Dendritic cell treated with granulocyte-macrophage colony-stimulating factor and Interleukin-4, amounts not matched to agents 40 ng/mL and 50 ng/mL, for 4 days (primary cell): ENCODE data around the gene MGAT2.
A peak's percentile ranks its signal among the peaks of the same experiment; 100 is the strongest.
"Not testable (repeated sequence)": the region's sequence is repeated elsewhere in the genome, so short reads cannot be mapped to it uniquely, and the experiment has no call there.

ENCODE experiments used
- H3K27ac Mint-ChIP-seq: one replicate; pipeline ENCODE4 v1.8.0; 2022; ENCODE audit warnings: mild to moderate bottlenecking, mixed read lengths
- H3K27me3 Mint-ChIP-seq: one replicate; pipeline ENCODE4 v1.8.0; 2022; ENCODE audit warnings: mild to moderate bottlenecking, mixed read lengths
- H3K36me3 Mint-ChIP-seq: one replicate; pipeline ENCODE4 v1.8.0; 2022; ENCODE audit warnings: low read depth, mixed read lengths
- H3K4me1 Mint-ChIP-seq: one replicate; pipeline ENCODE4 v1.8.0; 2022; ENCODE audit warnings: low read depth, mixed read lengths
- H3K4me3 Mint-ChIP-seq: one replicate; pipeline ENCODE4 v1.8.0; 2022; ENCODE audit warnings: mild to moderate bottlenecking, moderate library complexity, mixed read lengths
- H3K9me3 Mint-ChIP-seq: one replicate; pipeline ENCODE4 v1.8.0; 2022; ENCODE audit warnings: mixed read lengths
- intact Hi-C: fragments of 100-400 bp; cut with micrococcal nuclease; formaldehyde crosslinking; loops from one replicate; pipeline ENCODE4 v1.15.0; 2022

The MGAT2 gene

GRCh38 chr14:49589387-49589786, 31.2 kb upstream of the MGAT2 start:
- no peaks in the 10 kb centered on the region for H3K9me3 Mint-ChIP-seq
- no peak overlapping the region for H3K4me3 Mint-ChIP-seq
- peaks cover 11% of the 10 kb centered on the region for H3K4me1 Mint-ChIP-seq
- intact Hi-C loops, result loop anchor here (5.0 to 10.0 kb wide), 2 partner anchors 178 to 1655 kb away; partner anchors contain the start of genes KLHDC2 and TMX1
- H3K36me3 Mint-ChIP-seq, result peaks cover 20% of the 10 kb centered on the region
- H3K27me3 Mint-ChIP-seq, result no peaks in the 10 kb centered on the region
- H3K27ac Mint-ChIP-seq, result no peak overlapping the region

- Mint-ChIP-seq H3K36me3 (peaks cover 3% of the 10 kb centered on the region), H3K4me3 (no peak overlapping the region), H3K27ac (no peak overlapping the region), H3K4me1 (peaks cover 18% of the 10 kb centered on the region), H3K27me3 (no peaks in the 10 kb centered on the region), H3K9me3 (no peaks in the 10 kb centered on the region)
- intact Hi-C loops, result no loop called here
Measured at GRCh38 chr14:49593016-49593415, 27.6 kb upstream of the MGAT2 start.

- Mint-ChIP-seq H3K36me3 (peaks cover 17% of the 10 kb centered on the region), H3K4me3 (peak overlapping the region; percentile 51), H3K27ac (peak overlapping the region; percentile 62), H3K27me3 (no peaks in the 10 kb centered on the region), H3K9me3 (no peaks in the 10 kb centered on the region), H3K4me1 (peaks cover 18% of the 10 kb centered on the region)
- intact Hi-C loops, result no loop called here
Measured at GRCh38 chr14:49594347-49595091, 26.1 kb upstream of the MGAT2 start.

GRCh38 chr14:49598189-49598484, 22.5 kb upstream of the MGAT2 start:
- intact Hi-C loops, result loop anchor here (1.0 kb wide), 1 partner anchor 12 kb away; the partner anchor contains the start of gene RPS29

GRCh38 chr14:49598485-49599300, 21.9 kb upstream of the MGAT2 start, which contains the start of gene LRR1:
Gene LRR1 (plus strand): TSS chr14:49598940. CDS start chr14:49599021, 81 bp downstream.
- intact Hi-C loops, result loop anchor here (1.0 kb wide), 2 partner anchors 12 to 22 kb away; partner anchors contain the start of genes MGAT2, RPL36AL and RPS29
- Mint-ChIP-seq H3K27ac (peak within 1 kb of the TSS; percentile 98), H3K4me3 (peak within 1 kb of the TSS; percentile 88), H3K36me3 (peaks cover 38% of the 10 kb centered on the region), H3K9me3 (no peaks in the 10 kb centered on the region), H3K27me3 (no peaks in the 10 kb centered on the region), H3K4me1 (peaks cover 25% of the 10 kb centered on the region)

More at GRCh38 chr14:49598189-49598484, 22.5 kb upstream of the MGAT2 start:
- Mint-ChIP-seq H3K4me1 (peaks cover 25% of the 10 kb centered on the region), H3K36me3 (peaks cover 32% of the 10 kb centered on the region), H3K9me3 (no peaks in the 10 kb centered on the region), H3K27ac (peak overlapping the region; percentile 98), H3K27me3 (no peaks in the 10 kb centered on the region), H3K4me3 (peak overlapping the region; percentile 88)

GRCh38 chr14:49607583-49607982, 13.0 kb upstream of the MGAT2 start:
- H3K36me3 Mint-ChIP-seq, result peaks cover 68% of the 10 kb centered on the region
- intact Hi-C loops, result no loop called here

GRCh38 chr14:49612251-49612650, 8.3 kb upstream of the MGAT2 start:
- intact Hi-C loops, result no loop called here
- Mint-ChIP-seq H3K27me3 (no peaks in the 10 kb centered on the region), H3K4me3 (no peak overlapping the region), H3K4me1 (peaks cover 6% of the 10 kb centered on the region), H3K27ac (no peak overlapping the region), H3K9me3 (no peaks in the 10 kb centered on the region), H3K36me3 (peaks cover 55% of the 10 kb centered on the region)

More at GRCh38 chr14:49607583-49607982, 13.0 kb upstream of the MGAT2 start:
- Mint-ChIP-seq H3K27ac (no peak overlapping the region), H3K4me3 (no peak overlapping the region), H3K27me3 (no peaks in the 10 kb centered on the region), H3K9me3 (no peaks in the 10 kb centered on the region), H3K4me1 (peaks cover 6% of the 10 kb centered on the region)

- Mint-ChIP-seq H3K27me3 (no peaks in the 10 kb centered on the region), H3K36me3 (peaks cover 58% of the 10 kb centered on the region)
Measured at GRCh38 chr14:49612671-49613070, 7.9 kb upstream of the MGAT2 start.

GRCh38 chr14:49614196-49614595, 6.4 kb upstream of the MGAT2 start:
- intact Hi-C loops, result no loop called here
- no peak overlapping the region for H3K4me3 Mint-ChIP-seq
- H3K9me3 Mint-ChIP-seq, result no peaks in the 10 kb centered on the region
- peaks cover 23% of the 10 kb centered on the region for H3K4me1 Mint-ChIP-seq
- H3K36me3 Mint-ChIP-seq, result peaks cover 62% of the 10 kb centered on the region
- H3K27me3 Mint-ChIP-seq, result no peaks in the 10 kb centered on the region
- H3K27ac Mint-ChIP-seq, result no peak overlapping the region

More at GRCh38 chr14:49612671-49613070, 7.9 kb upstream of the MGAT2 start:
- intact Hi-C loops, result no loop called here
- no peak overlapping the region for H3K4me3 Mint-ChIP-seq
- H3K4me1 Mint-ChIP-seq, result peaks cover 11% of the 10 kb centered on the region
- no peak overlapping the region for H3K27ac Mint-ChIP-seq
- H3K9me3 Mint-ChIP-seq, result no peaks in the 10 kb centered on the region

- H3K9me3 Mint-ChIP-seq, result no peaks in the 10 kb centered on the region
- no peak overlapping the region for H3K4me3 Mint-ChIP-seq
- H3K36me3 Mint-ChIP-seq, result peaks cover 65% of the 10 kb centered on the region
- no peaks in the 10 kb centered on the region for H3K27me3 Mint-ChIP-seq
- intact Hi-C loops, result no loop called here
- peak overlapping the region; percentile 56 for H3K27ac Mint-ChIP-seq
- H3K4me1 Mint-ChIP-seq, result peaks cover 21% of the 10 kb centered on the region
Measured at GRCh38 chr14:49615776-49616175, 4.8 kb upstream of the MGAT2 start.

GRCh38 chr14:49617852-49618519, 2.6 kb upstream of the MGAT2 start:
- Mint-ChIP-seq H3K27me3 (no peaks in the 10 kb centered on the region), H3K27ac (no peak overlapping the region), H3K4me3 (no peak overlapping the region), H3K4me1 (peaks cover 27% of the 10 kb centered on the region), H3K36me3 (peaks cover 79% of the 10 kb centered on the region), H3K9me3 (no peaks in the 10 kb centered on the region)
- intact Hi-C loops, result no loop called here

- H3K27me3 Mint-ChIP-seq, intact Hi-C loops, H3K9me3 Mint-ChIP-seq: not testable (repeated sequence)
- peak overlapping the region; percentile 99 for H3K4me3 Mint-ChIP-seq
- H3K27ac Mint-ChIP-seq, result peak overlapping the region; percentile 100
- peaks cover 27% of the 10 kb centered on the region for H3K4me1 Mint-ChIP-seq
- H3K36me3 Mint-ChIP-seq, result peaks cover 70% of the 10 kb centered on the region
Measured at GRCh38 chr14:49619273-49619672, 1.3 kb upstream of the MGAT2 start.

- intact Hi-C loops, result loop anchor here (1.0 to 2.0 kb wide), 2 partner anchors 15 to 20 kb away; partner anchors contain the start of gene DNAAF2
- peaks cover 27% of the 10 kb centered on the region for H3K4me1 Mint-ChIP-seq
- no peaks in the 10 kb centered on the region for H3K9me3 Mint-ChIP-seq
- H3K36me3 Mint-ChIP-seq, result peaks cover 70% of the 10 kb centered on the region
- H3K4me3 Mint-ChIP-seq, result peak overlapping the region; percentile 99
- H3K27ac Mint-ChIP-seq, result peak overlapping the region; percentile 100
- H3K27me3 Mint-ChIP-seq, result no peaks in the 10 kb centered on the region
Measured at GRCh38 chr14:49619730-49620129, 869 bp upstream of the MGAT2 start.
